Panc1 (cell line): Measurements from ENCODE around the gene PLK5. TPM values are rescaled to one million over a fixed set of nuclear protein-coding genes. Genes with fewer than 3 reads are reported as not detected.

ENCODE experiments used
- ATAC-seq: fragments of 200-7000 bp; cut with Tn5 transposase; 2 replicates; pipeline ENCODE4 v1.9.1; 2020; ENCODE audit warnings: mild to moderate bottlenecking, moderate library complexity
- BruUV-seq: library from RNA; stranded (reverse); fragments of 400-500 nt; replicated peaks from 2 replicates; lab custom pipeline; 2021; lab: Mats Ljungman, UMichigan
- CTCF ChIA-PET: fragments of 300-600 bp; sonication (Branson Sonifier 250); formaldehyde crosslinking; loops from one replicate; lab custom pipeline; 2022; ENCODE audit warnings: antibody characterized with exemption; lab: Charles Lee
- POLR2A ChIA-PET: fragments of 300-600 bp; sonication (Branson Sonifier 250); formaldehyde crosslinking; loops from one replicate; lab custom pipeline; 2022; ENCODE audit warnings: antibody characterized with exemption; lab: Charles Lee
- DNase-seq: peaks from one replicate; pipeline ENCODE4 v3.0.0-alpha.2; 2010; ENCODE audit warnings: low read depth, low spot score
- H3K27ac ChIP-seq: 2 replicates; pipeline ENCODE4 v1.5.1; 2011; ENCODE audit warnings: mild to moderate bottlenecking, low read length, inconsistent platforms
- H3K27me3 ChIP-seq: fragments of 200-500 bp; sonication (Bioruptor generic); 2 replicates; pipeline ENCODE4 v1.6.0; 2014; ENCODE audit warnings: low read length, inconsistent platforms; ENCODE audit not compliant: control insufficient read depth, insufficient read depth
- H3K36me3 ChIP-seq: fragments of 200-500 bp; sonication (Bioruptor generic); 2 replicates; pipeline ENCODE4 v1.5.1; 2014; ENCODE audit warnings: inconsistent platforms, mild to moderate bottlenecking, low read length, moderate library complexity; ENCODE audit not compliant: control insufficient read depth, insufficient read depth
- H3K4me1 ChIP-seq: 2 replicates; pipeline ENCODE4 v1.5.1; 2011; ENCODE audit warnings: inconsistent platforms, mild to moderate bottlenecking, low read length, moderate library complexity; ENCODE audit not compliant: control insufficient read depth, insufficient read depth
- H3K4me3 ChIP-seq, 2 experiments: 2 replicates each; pipeline ENCODE4 v1.5.1; 2011 to 2012; ENCODE audit warnings: low read depth in 2 of 2, low read length in 2 of 2, mild to moderate bottlenecking in 2 of 2, inconsistent platforms in 1 of 2, moderate library complexity in 1 of 2
- H3K9me3 ChIP-seq: fragments of 200-500 bp; sonication (Bioruptor generic); 2 replicates; pipeline ENCODE4 v1.5.1; 2014; ENCODE audit warnings: low read depth, mild to moderate bottlenecking, inconsistent platforms, low read length, moderate library complexity; ENCODE audit not compliant: control insufficient read depth, insufficient read depth
- CTCF ChIP-seq: fragments of 450-650 bp; IDR thresholded peaks from 2 replicates; pipeline ENCODE4 v1.5.1; 2017; ENCODE audit warnings: mild to moderate bottlenecking
- POLR2AphosphoS5 ChIP-seq: IDR thresholded peaks from 2 replicates; pipeline ENCODE4 v1.6.1; 2012; ENCODE audit warnings: mild to moderate bottlenecking, low read depth, low read length, moderate library complexity
- REST ChIP-seq, 2 experiments: IDR thresholded peaks; 2 replicates each; pipeline ENCODE4 v1.6.1; 2011 to 2012; ENCODE audit warnings: low read depth in 2 of 2, control low read depth in 1 of 2, low read length in 1 of 2, mild to moderate bottlenecking in 1 of 2, moderate library complexity in 1 of 2; ENCODE audit not compliant: insufficient read depth in 1 of 2
- SIN3A ChIP-seq: IDR thresholded peaks from 2 replicates; pipeline ENCODE4 v1.6.1; 2012; ENCODE audit warnings: low read depth, mild to moderate bottlenecking, low read length, moderate library complexity, borderline replicate concordance; ENCODE audit not compliant: insufficient read depth
- TCF7L2 ChIP-seq: IDR thresholded peaks from 2 replicates; pipeline ENCODE4 v1.6.1; 2011; ENCODE audit warnings: mild to moderate bottlenecking, low read depth, low read length, inconsistent platforms
- in situ Hi-C: cut with HindIII; loops from 2 replicates; pipeline ENCODE4 v1.10.0; 2016; ENCODE audit warnings: low sequenced_read_pairs, low pct_unique_long_range_greater_than_20kb
- intact Hi-C: fragments of 100-400 bp; cut with micrococcal nuclease; formaldehyde crosslinking; loops from one replicate; pipeline ENCODE4 v1.10.0; 2022; ENCODE audit not compliant: unreplicated experiment
- total RNA-seq: library from RNA; stranded (reverse); gene quantifications from one replicate; pipeline ENCODE4 v1.2.1, GENCODE V29; 2021; ENCODE audit not compliant: unreplicated experiment

The PLK5 gene
- total RNA-seq, 1 experiment from 2014 or later = not detected

- Histone ChIP-seq H3K9me3 (no peaks in the 10 kb centered on the region), H3K4me1 (no peaks in the 10 kb centered on the region), H3K27ac (no peak overlapping the region), H3K4me3 (no peak overlapping the region), H3K27me3 (no peaks in the 10 kb centered on the region; the same call in 1 of the 2 replicates), H3K36me3 (no peaks in the 10 kb centered on the region)
- ChIA-PET CTCF (no interaction called here), POLR2A (interaction anchor here (0.6 kb wide), 1 partner anchor 164 kb away, joined by 7 read pairs; no protein-coding TSS in a partner anchor)
- no TSS peak for BruUV-seq
- DNase-seq (no peak), ATAC-seq (no peak)
- no peak for TF ChIP-seq REST (IDR thresholded peaks at IDR 0.05; ENCODE audit: insufficient read depth in 1 of 2, low read depth in 2 of 2, low read length in 1 of 2)
- no peak for TF ChIP-seq POLR2AphosphoS5
- no peak for TF ChIP-seq TCF7L2
- no peak for TF ChIP-seq SIN3A
- TF ChIP-seq CTCF = no peak
- intact Hi-C loops = no loop called here
- in situ Hi-C loops = no loop called here
Measured at GRCh38 chr19:1526066-1526778, 2.3 kb downstream of the PLK5 start.

GRCh38 chr19:1526979-1527649 lies 3.2 kb downstream of the PLK5 start:
- in situ Hi-C loops = no loop called here
- POLR2A ChIA-PET = no interaction called here
- Histone ChIP-seq H3K27me3 (no peaks in the 10 kb centered on the region; the same call in 1 of the 2 replicates), H3K4me1 (no peaks in the 10 kb centered on the region), H3K4me3 (no peak overlapping the region), H3K9me3 (no peaks in the 10 kb centered on the region), H3K36me3 (no peaks in the 10 kb centered on the region), H3K27ac (no peak overlapping the region)
- no peak for ATAC-seq
- no peak for DNase-seq
- no TSS peak for BruUV-seq
- no peak for TF ChIP-seq SIN3A
- no peak for TF ChIP-seq REST (IDR thresholded peaks at IDR 0.05; ENCODE audit: insufficient read depth in 1 of 2, low read depth in 2 of 2, low read length in 1 of 2)
- no peak for TF ChIP-seq CTCF
- no peak for TF ChIP-seq TCF7L2
- no peak for TF ChIP-seq POLR2AphosphoS5
- CTCF ChIA-PET = no interaction called here
- intact Hi-C loops = no loop called here
